Muscle layer of duodenum (tissue), 2 donors: Measurements from ENCODE around the gene PTPRD.

Experiments used
- H3K27ac ChIP-seq: one replicate; pipeline ENCODE4 v1.7.0; 2013; ENCODE audit warnings: mild to moderate bottlenecking, low read length
- H3K27me3 ChIP-seq: one replicate; pipeline ENCODE4 v1.7.0; 2013; ENCODE audit warnings: low read depth, mild to moderate bottlenecking, control low read depth, low read length
- H3K36me3 ChIP-seq, 2 donors: one replicate each; pipeline ENCODE4 v1.7.0; 2013; ENCODE audit warnings: low read length in 2 of 2, control low read depth in 1 of 2, mild to moderate bottlenecking in 1 of 2; ENCODE audit not compliant: insufficient read depth in 2 of 2, control insufficient read depth in 1 of 2
- H3K4me1 ChIP-seq, 2 donors: one replicate each; pipeline ENCODE4 v1.7.0; 2013; ENCODE audit warnings: low read length in 2 of 2, mild to moderate bottlenecking in 2 of 2, control low read depth in 1 of 2, moderate library complexity in 1 of 2; ENCODE audit not compliant: insufficient read depth in 2 of 2, control insufficient read depth in 1 of 2
- H3K4me3 ChIP-seq, 2 donors: one replicate each; pipeline ENCODE4 v1.7.0; 2013; ENCODE audit warnings: low read length in 2 of 2, low read depth in 1 of 2, mild to moderate bottlenecking in 1 of 2
- H3K9me3 ChIP-seq, 2 donors: one replicate each; pipeline ENCODE4 v1.7.0; 2013; ENCODE audit warnings: low read length in 2 of 2, control low read depth in 1 of 2, mild to moderate bottlenecking in 1 of 2; ENCODE audit not compliant: control insufficient read depth in 1 of 2
- donor health status: healthy.

The PTPRD gene

GRCh38 chr9:8484597-8485191 is 2128.1 kb downstream of the PTPRD start:
- Histone ChIP-seq H3K4me3 (no peak overlapping the region), H3K4me1 (no peaks in the 10 kb centered on the region), H3K27ac (no peak overlapping the region), H3K9me3 (no peaks in the 10 kb centered on the region), H3K27me3 (no peaks in the 10 kb centered on the region), H3K36me3 (no peaks in the 10 kb centered on the region)

- Histone ChIP-seq H3K36me3 (no peaks in the 10 kb centered on the region), H3K4me3 (no peak overlapping the region), H3K9me3 (no peaks in the 10 kb centered on the region), H3K27me3 (no peaks in the 10 kb centered on the region), H3K27ac (no peak overlapping the region), H3K4me1 (no peaks in the 10 kb centered on the region)
Measured at GRCh38 chr9:8477450-8477849, 2135.4 kb downstream of the PTPRD start.

- no peak overlapping the region for H3K27ac ChIP-seq
- no peaks in the 10 kb centered on the region for H3K4me1 ChIP-seq
- no peaks in the 10 kb centered on the region for H3K27me3 ChIP-seq
- no peak overlapping the region for H3K4me3 ChIP-seq
- H3K36me3 ChIP-seq = no peaks in the 10 kb centered on the region
- H3K9me3 ChIP-seq = no peaks in the 10 kb centered on the region
Measured at GRCh38 chr9:8474937-8475336, 2137.9 kb downstream of the PTPRD start.

- no peak overlapping the region for H3K27ac ChIP-seq
- H3K9me3 ChIP-seq = no peaks in the 10 kb centered on the region
- H3K36me3 ChIP-seq = no peaks in the 10 kb centered on the region
Measured at GRCh38 chr9:8473244-8474020, 2139.4 kb downstream of the PTPRD start.

GRCh38 chr9:8468045-8468637 is 2144.7 kb downstream of the PTPRD start:
- no peak overlapping the region for H3K27ac ChIP-seq
- H3K4me3 ChIP-seq = no peak overlapping the region
- H3K27me3 ChIP-seq = no peaks in the 10 kb centered on the region
- H3K9me3 ChIP-seq = no peaks in the 10 kb centered on the region
- no peaks in the 10 kb centered on the region for H3K4me1 ChIP-seq
- H3K36me3 ChIP-seq = no peaks in the 10 kb centered on the region

More at GRCh38 chr9:8473244-8474020, 2139.4 kb downstream of the PTPRD start:
- H3K27me3 ChIP-seq = no peaks in the 10 kb centered on the region
- H3K4me3 ChIP-seq = no peak overlapping the region
- H3K4me1 ChIP-seq = no peaks in the 10 kb centered on the region

GRCh38 chr9:8457816-8458215 is 2155.0 kb downstream of the PTPRD start:
- Histone ChIP-seq H3K4me3 (no peak overlapping the region), H3K27ac (no peak overlapping the region), H3K36me3 (no peaks in the 10 kb centered on the region), H3K9me3 (no peaks in the 10 kb centered on the region), H3K4me1 (no peaks in the 10 kb centered on the region), H3K27me3 (no peaks in the 10 kb centered on the region)

GRCh38 chr9:8457055-8457454 is 2155.7 kb downstream of the PTPRD start:
- Histone ChIP-seq H3K27ac (no peak overlapping the region), H3K9me3 (no peaks in the 10 kb centered on the region), H3K27me3 (no peaks in the 10 kb centered on the region), H3K4me1 (no peaks in the 10 kb centered on the region), H3K4me3 (no peak overlapping the region), H3K36me3 (no peaks in the 10 kb centered on the region)

GRCh38 chr9:8456344-8456743 is 2156.5 kb downstream of the PTPRD start:
- H3K4me1 ChIP-seq = no peaks in the 10 kb centered on the region
- H3K27me3 ChIP-seq = no peaks in the 10 kb centered on the region
- H3K9me3 ChIP-seq = no peaks in the 10 kb centered on the region
- H3K27ac ChIP-seq = no peak overlapping the region
- no peaks in the 10 kb centered on the region for H3K36me3 ChIP-seq
- no peak overlapping the region for H3K4me3 ChIP-seq

- Histone ChIP-seq H3K27ac (no peak overlapping the region), H3K27me3 (no peaks in the 10 kb centered on the region), H3K4me1 (no peaks in the 10 kb centered on the region), H3K4me3 (no peak overlapping the region), H3K9me3 (no peaks in the 10 kb centered on the region), H3K36me3 (no peaks in the 10 kb centered on the region)
Measured at GRCh38 chr9:8450810-8451545, 2161.8 kb downstream of the PTPRD start.

- H3K4me1 ChIP-seq = no peaks in the 10 kb centered on the region
- no peaks in the 10 kb centered on the region for H3K9me3 ChIP-seq
- H3K36me3 ChIP-seq = no peaks in the 10 kb centered on the region
- no peak overlapping the region for H3K4me3 ChIP-seq
- no peaks in the 10 kb centered on the region for H3K27me3 ChIP-seq
- no peak overlapping the region for H3K27ac ChIP-seq
Measured at GRCh38 chr9:8448226-8448625, 2164.6 kb downstream of the PTPRD start.

GRCh38 chr9:8447601-8448000 is 2165.2 kb downstream of the PTPRD start:
- Histone ChIP-seq H3K9me3 (no peaks in the 10 kb centered on the region), H3K27ac (no peak overlapping the region), H3K27me3 (no peaks in the 10 kb centered on the region), H3K4me1 (no peaks in the 10 kb centered on the region), H3K4me3 (no peak overlapping the region), H3K36me3 (no peaks in the 10 kb centered on the region)
